Effector memory CD8-positive, alpha-beta T cell (primary cell): ENCODE results near the gene RAI1.

Experiments
- ATAC-seq: fragments of 150-1000 bp; cut with Tn5 transposase; replicated peaks from 2 replicates; pipeline ENCODE4 v1.10.0; 2021; ENCODE audit warnings: mild to moderate bottlenecking, moderate library complexity
- DNase-seq, 3 experiments: peaks; one replicate each; pipeline ENCODE4 v3.0.0; 2021
- H3K27ac Mint-ChIP-seq, 2 donors: one replicate each; pipeline ENCODE4 v1.8.0; 2022; ENCODE audit warnings: mild to moderate bottlenecking in 2 of 2, mixed read lengths in 2 of 2, moderate library complexity in 2 of 2
- H3K27me3 Mint-ChIP-seq, 2 donors: one replicate each; pipeline ENCODE4 v1.8.0; 2022; ENCODE audit warnings: mixed read lengths in 2 of 2
- H3K36me3 Mint-ChIP-seq: one replicate; pipeline ENCODE4 v1.8.0; 2022; ENCODE audit warnings: mild to moderate bottlenecking, moderate library complexity, mixed read lengths; ENCODE audit not compliant: insufficient read depth
- H3K4me1 Mint-ChIP-seq, 2 donors: one replicate each; pipeline ENCODE4 v1.8.0; 2022; ENCODE audit warnings: low read depth in 2 of 2, mixed read lengths in 2 of 2
- H3K4me3 Mint-ChIP-seq, 2 donors: one replicate each; pipeline ENCODE4 v1.8.0; 2022; ENCODE audit warnings: mild to moderate bottlenecking in 2 of 2, mixed read lengths in 2 of 2, moderate library complexity in 2 of 2
- H3K9me3 Mint-ChIP-seq, 2 donors: one replicate each; pipeline ENCODE4 v1.8.0; 2022; ENCODE audit warnings: mixed read lengths in 2 of 2

RAI1 gene

GRCh38 chr17:17847118-17847689, 165.9 kb downstream of the RAI1 start:
- H3K9me3 Mint-ChIP-seq = no peaks in the 10 kb centered on the region
- H3K27ac Mint-ChIP-seq = peak overlapping the region; percentile 56 to 73
- DNase-seq (no peak), ATAC-seq (no peak)
- H3K27me3 Mint-ChIP-seq = no peaks in the 10 kb centered on the region
- peaks cover 34 to 50% of the 10 kb centered on the region in 2 donors for H3K4me1 Mint-ChIP-seq
- peaks cover 17% of the 10 kb centered on the region for H3K36me3 Mint-ChIP-seq
- no peak overlapping the region for H3K4me3 Mint-ChIP-seq

- Mint-ChIP-seq H3K9me3 (no peaks in the 10 kb centered on the region), H3K27ac (peak overlapping the region; percentile 56 to 99), H3K27me3 (no peaks in the 10 kb centered on the region), H3K36me3 (peaks cover 20% of the 10 kb centered on the region), H3K4me1 (peaks cover 34 to 50% of the 10 kb centered on the region in 2 donors), H3K4me3 (peak overlapping the region; percentile 41 to 83)
- ATAC-seq (no peak), DNase-seq (no peak)
Measured at GRCh38 chr17:17847726-17848125, 166.5 kb downstream of the RAI1 start.

- H3K4me1 Mint-ChIP-seq = peaks cover 34 to 51% of the 10 kb centered on the region in 2 donors
- H3K36me3 Mint-ChIP-seq = peaks cover 20% of the 10 kb centered on the region
- H3K27ac Mint-ChIP-seq = peak overlapping the region; percentile 96 to 99
- H3K27me3 Mint-ChIP-seq = no peaks in the 10 kb centered on the region
- H3K4me3 Mint-ChIP-seq = peak overlapping the region; percentile 71 to 83
- H3K9me3 Mint-ChIP-seq = no peaks in the 10 kb centered on the region
- no peak for ATAC-seq
- no peak for DNase-seq
Measured at GRCh38 chr17:17848311-17849082, 167.2 kb downstream of the RAI1 start.

- H3K4me1 Mint-ChIP-seq = peaks cover 34 to 52% of the 10 kb centered on the region in 2 donors
- ATAC-seq = peak; percentile 92
- no peaks in the 10 kb centered on the region for H3K27me3 Mint-ChIP-seq
Measured at GRCh38 chr17:17849147-17849820, 168.0 kb downstream of the RAI1 start.

GRCh38 chr17:17849845-17850373, 168.7 kb downstream of the RAI1 start:
- Mint-ChIP-seq H3K4me3 (peak overlapping the region; percentile 75 to 83), H3K27ac (peak overlapping the region; percentile 96 to 99), H3K27me3 (no peaks in the 10 kb centered on the region), H3K9me3 (no peaks in the 10 kb centered on the region), H3K36me3 (peaks cover 20% of the 10 kb centered on the region), H3K4me1 (peaks cover 38 to 52% of the 10 kb centered on the region in 2 donors)
- DNase-seq (peak; percentile 71 to 75 (median 71)), ATAC-seq (peak; percentile 70)

More at GRCh38 chr17:17849147-17849820, 168.0 kb downstream of the RAI1 start:
- Mint-ChIP-seq H3K27ac (peak overlapping the region; percentile 96 to 99), H3K36me3 (peaks cover 20% of the 10 kb centered on the region), H3K4me3 (peak overlapping the region; percentile 75 to 83), H3K9me3 (no peaks in the 10 kb centered on the region)
- DNase-seq = peak; percentile 76 to 78 (median 76)

- Mint-ChIP-seq H3K4me3 (peak overlapping the region; percentile 75 to 83), H3K9me3 (no peaks in the 10 kb centered on the region), H3K36me3 (peaks cover 20% of the 10 kb centered on the region), H3K27me3 (no peaks in the 10 kb centered on the region), H3K27ac (peak overlapping the region; percentile 96 to 99), H3K4me1 (peaks cover 43 to 52% of the 10 kb centered on the region in 2 donors)
- DNase-seq (no peak), ATAC-seq (no peak)
Measured at GRCh38 chr17:17851103-17852002, 170.1 kb downstream of the RAI1 start.

GRCh38 chr17:17852930-17853329, 171.7 kb downstream of the RAI1 start:
- H3K36me3 Mint-ChIP-seq = peaks cover 19% of the 10 kb centered on the region
- H3K27ac Mint-ChIP-seq = peak overlapping the region in 1 of 2 donors; percentile 82
- H3K9me3 Mint-ChIP-seq = no peaks in the 10 kb centered on the region
- DNase-seq = no peak
- ATAC-seq = no peak
- H3K27me3 Mint-ChIP-seq = no peaks in the 10 kb centered on the region
- H3K4me3 Mint-ChIP-seq = no peak overlapping the region
- peaks cover 41 to 42% of the 10 kb centered on the region in 2 donors for H3K4me1 Mint-ChIP-seq

GRCh38 chr17:17853811-17854447, 172.7 kb downstream of the RAI1 start:
- Mint-ChIP-seq H3K27ac (peak overlapping the region; percentile 82 to 83), H3K9me3 (no peaks in the 10 kb centered on the region), H3K27me3 (no peaks in the 10 kb centered on the region), H3K4me1 (peaks cover 32% of the 10 kb centered on the region in 2 donors), H3K36me3 (peaks cover 18% of the 10 kb centered on the region), H3K4me3 (no peak overlapping the region)
- ATAC-seq (no peak), DNase-seq (no peak)

GRCh38 chr17:17855976-17856375, 174.7 kb downstream of the RAI1 start:
- ATAC-seq = no peak
- Mint-ChIP-seq H3K4me1 (peaks cover 12 to 13% of the 10 kb centered on the region in 2 donors), H3K27ac (no peak overlapping the region), H3K27me3 (no peaks in the 10 kb centered on the region), H3K4me3 (no peak overlapping the region), H3K36me3 (peaks cover 7% of the 10 kb centered on the region), H3K9me3 (no peaks in the 10 kb centered on the region)
- DNase-seq = no peak

- Mint-ChIP-seq H3K4me3 (no peak overlapping the region), H3K27ac (no peak overlapping the region), H3K4me1 (peaks cover 8 to 9% of the 10 kb centered on the region in 2 donors), H3K27me3 (no peaks in the 10 kb centered on the region), H3K9me3 (no peaks in the 10 kb centered on the region), H3K36me3 (peaks cover 7% of the 10 kb centered on the region)
- ATAC-seq = no peak
- no peak for DNase-seq
Measured at GRCh38 chr17:17856386-17856785, 175.1 kb downstream of the RAI1 start.

GRCh38 chr17:17857496-17857895, 176.2 kb downstream of the RAI1 start:
- no peaks in the 10 kb centered on the region for H3K27me3 Mint-ChIP-seq
- ATAC-seq (no peak), DNase-seq (no peak)
- no peak overlapping the region for H3K27ac Mint-ChIP-seq
- peaks cover 5% of the 10 kb centered on the region for H3K36me3 Mint-ChIP-seq
- no peaks in the 10 kb centered on the region for H3K9me3 Mint-ChIP-seq
- no peak overlapping the region for H3K4me3 Mint-ChIP-seq
- H3K4me1 Mint-ChIP-seq = peaks cover 2 to 9% of the 10 kb centered on the region in 2 donors
